ENCODE results near the gene EML6.

The EML6 gene

GRCh38 chr2:54757500-54757899, 34.0 kb downstream of the EML6 start:
- no peak for DNase-seq (ENCODE audit: low read depth, low spot score)

GRCh38 chr2:54758951-54759350, 35.5 kb downstream of the EML6 start:
- DNase-seq (ENCODE audit: low read depth, low spot score), result no peak

GRCh38 chr2:54760310-54760709, 36.8 kb downstream of the EML6 start:
- no peak for DNase-seq (ENCODE audit: low read depth, low spot score)

GRCh38 chr2:54763636-54764291, 40.3 kb downstream of the EML6 start:
- DNase-seq (ENCODE audit: low read depth, low spot score), result no peak

GRCh38 chr2:54767921-54768320, 44.5 kb downstream of the EML6 start:
- no peak for DNase-seq (ENCODE audit: low read depth, low spot score)

- DNase-seq (ENCODE audit: low read depth, low spot score), result no peak
Observed at GRCh38 chr2:54768772-54769428, 45.4 kb downstream of the EML6 start.

GRCh38 chr2:54770211-54770610, 46.7 kb downstream of the EML6 start:
- no peak for DNase-seq (ENCODE audit: low read depth, low spot score)

GRCh38 chr2:54770676-54771075, 47.2 kb downstream of the EML6 start:
- DNase-seq (ENCODE audit: low read depth, low spot score), result no peak

GRCh38 chr2:54771166-54771885, 47.9 kb downstream of the EML6 start:
- no peak for DNase-seq (ENCODE audit: low read depth, low spot score)

GRCh38 chr2:54772110-54772509, 48.6 kb downstream of the EML6 start:
- DNase-seq (ENCODE audit: low read depth, low spot score), result no peak

- no peak for DNase-seq (ENCODE audit: low read depth, low spot score)
Observed at GRCh38 chr2:54772531-54772930, 49.1 kb downstream of the EML6 start.

- no peak for DNase-seq (ENCODE audit: low read depth, low spot score)
Observed at GRCh38 chr2:54773233-54773632, 49.8 kb downstream of the EML6 start.

- no peak for DNase-seq (ENCODE audit: low read depth, low spot score)
Observed at GRCh38 chr2:54773838-54774237, 50.4 kb downstream of the EML6 start.

GRCh38 chr2:54775710-54776109, 52.2 kb downstream of the EML6 start:
- no peak for DNase-seq (ENCODE audit: low read depth, low spot score)

- DNase-seq (ENCODE audit: low read depth, low spot score), result no peak
Observed at GRCh38 chr2:54776494-54776893, 53.0 kb downstream of the EML6 start.

GRCh38 chr2:54783349-54783748, 59.9 kb downstream of the EML6 start:
- DNase-seq (ENCODE audit: low read depth, low spot score), result no peak

- no peak for DNase-seq (ENCODE audit: low read depth, low spot score)
Observed at GRCh38 chr2:54787270-54787669, 63.8 kb downstream of the EML6 start.

GRCh38 chr2:54787755-54788366, 64.4 kb downstream of the EML6 start:
- DNase-seq (ENCODE audit: low read depth, low spot score), result no peak

- DNase-seq (ENCODE audit: low read depth, low spot score), result no peak
Observed at GRCh38 chr2:54789878-54790277, 66.4 kb downstream of the EML6 start.

- no peak for DNase-seq (ENCODE audit: low read depth, low spot score)
Observed at GRCh38 chr2:54791831-54792230, 68.4 kb downstream of the EML6 start.

- DNase-seq (ENCODE audit: low read depth, low spot score), result no peak
Observed at GRCh38 chr2:54797307-54797706, 73.8 kb downstream of the EML6 start.

GRCh38 chr2:54801352-54801751, 77.9 kb downstream of the EML6 start:
- no peak for DNase-seq (ENCODE audit: low read depth, low spot score)
